ENCODE data around the gene PPP1R10. TPM values are rescaled to one million over a fixed set of nuclear protein-coding genes. Genes with fewer than 3 reads are reported as not detected.

Gene PPP1R10
- total RNA-seq, result 22.0 and 36.1 TPM in 2 replicates

GRCh38 chr6:30616811-30617564, at the start of gene PPP1R10:
PPP1R10 (minus strand) TSS chr6:30617243; CDS start chr6:30609944, 7,299 bp downstream.

GRCh38 chr6:30646450-30647241, 29.6 kb upstream of the PPP1R10 start, which contains the start of gene C6orf136:
C6orf136 (plus strand) TSS chr6:30647133; CDS start chr6:30647232, 99 bp downstream.

GRCh38 chr6:30626484-30627366, 9.7 kb upstream of the PPP1R10 start, which contains the start of gene ATAT1:
ATAT1 (plus strand) TSS chr6:30626874.

GRCh38 chr6:30617565-30618269, 674 bp upstream of the PPP1R10 start, which contains the start of gene MRPS18B:
MRPS18B (plus strand) TSS chr6:30617840; CDS start chr6:30617866, 26 bp downstream.

GRCh38 chr6:30571075-30571761, 45.8 kb downstream of the PPP1R10 start, which contains the start of gene ABCF1:
ABCF1 (plus strand) TSS chr6:30571442; CDS start chr6:30571488, 46 bp downstream.

GRCh38 chr6:30556906-30557682, 59.9 kb downstream of the PPP1R10 start, which contains the start of gene PRR3:
PRR3 (plus strand) TSS chr6:30557295; CDS start chr6:30557345, 50 bp downstream.

GRCh38 chr6:30556066-30556905, 60.8 kb downstream of the PPP1R10 start, which contains the start of gene GNL1:
GNL1 (minus strand) TSS chr6:30556489; CDS start chr6:30556203, 286 bp downstream.

Other genes starting within 250 kb of the PPP1R10 start
- gene HLA-E, start 127.7 kb downstream of the PPP1R10 start, total RNA-seq, result 66.3 and 166 TPM in 2 replicates
- gene GNL1, start 60.8 kb downstream of the PPP1R10 start, total RNA-seq, result 42.0 and 44.0 TPM in 2 replicates
- gene PRR3, start 59.9 kb downstream of the PPP1R10 start, total RNA-seq, result 9.3 and 9.8 TPM in 2 replicates
- 32.1 and 37.8 TPM in 2 replicates for gene ABCF1, start 45.8 kb downstream of the PPP1R10 start, total RNA-seq
- gene MRPS18B, start 597 bp upstream of the PPP1R10 start, total RNA-seq, result 52.4 and 67.6 TPM in 2 replicates
- 5.1 and 9.0 TPM in 2 replicates for gene ATAT1, start 9.6 kb upstream of the PPP1R10 start, total RNA-seq
- 8.0 and 10.0 TPM in 2 replicates for gene C6orf136, start 29.9 kb upstream of the PPP1R10 start, total RNA-seq
- 23.3 and 33.4 TPM in 2 replicates for gene DHX16, start 55.8 kb upstream of the PPP1R10 start, total RNA-seq
- gene PPP1R18, start 69.4 kb upstream of the PPP1R10 start, total RNA-seq, result 60.1 and 75.4 TPM in 2 replicates
- gene NRM, start 73.7 kb upstream of the PPP1R10 start, total RNA-seq, result 17.7 and 26.2 TPM in 2 replicates
- 9.9 and 14.3 TPM in 2 replicates for gene MDC1, start 100.0 kb upstream of the PPP1R10 start, total RNA-seq
- 856 and 2,016 TPM in 2 replicates for gene TUBB, start 103.1 kb upstream of the PPP1R10 start, total RNA-seq
- 127 and 150 TPM in 2 replicates for gene FLOT1, start 125.4 kb upstream of the PPP1R10 start, total RNA-seq
- 123 and 201 TPM in 2 replicates for gene IER3, start 127.3 kb upstream of the PPP1R10 start, total RNA-seq

Data from mesangial cell (primary cell).